ENCODE results near the gene LGR4. TPM values are rescaled to one million over a fixed set of nuclear protein-coding genes. Genes with fewer than 3 reads are reported as not detected.

LGR4 gene
- total and polyA plus RNA-seq, 10 of the 15 experiments (the other 5 are each of a cell fraction or from before 2014, with no cell fraction given) = under 0.01 to 0.64 (median 0.04) TPM; not detected in 5

DNA sequence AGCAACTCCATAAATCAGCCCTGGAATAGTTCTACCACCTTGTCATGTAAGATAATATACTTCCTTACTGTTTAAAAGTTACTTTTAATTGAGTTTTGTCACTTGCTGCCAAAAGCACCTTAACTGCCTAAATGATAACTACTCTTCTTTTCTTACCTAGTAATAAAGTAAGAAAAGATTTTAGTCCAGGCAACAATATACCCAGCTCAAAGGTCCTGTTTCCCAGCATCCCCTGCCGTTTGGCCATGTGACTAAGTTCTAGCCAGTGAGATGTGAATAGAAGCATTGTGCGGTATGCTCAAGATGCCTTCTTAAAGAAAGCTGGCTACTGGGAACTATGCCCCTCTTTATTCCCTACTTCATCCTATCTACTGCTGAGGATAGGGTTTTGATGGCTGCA lies 70.1 kb downstream of the LGR4 start:
- Histone ChIP-seq H3K4me1 (ENCODE audit: control insufficient read depth, insufficient read depth, low read length) (no peaks in the 10 kb centered on the region), H2AFZ (ENCODE audit: control insufficient read depth, low read depth, low read length) (no peak overlapping the region), H3K9ac (ENCODE audit: control insufficient read depth, insufficient read depth, low read length) (no peak overlapping the region), H3K79me2 (ENCODE audit: control insufficient read depth, insufficient read depth, low read length) (no peaks in the 10 kb centered on the region), H3K4me2 (ENCODE audit: control insufficient read depth, insufficient read depth) (no peak overlapping the region), H3K27ac (ENCODE audit: control insufficient read depth, insufficient read depth) (no peak overlapping the region), H3K27me3 (replicated peaks in 1 of 2; ENCODE audit: control insufficient read depth in 2 of 2, insufficient read depth in 2 of 2, low read length in 1 of 2) (no peaks in the 10 kb centered on the region), H3K36me3 (ENCODE audit: control insufficient read depth in 2 of 2, insufficient read depth in 2 of 2, low read length in 1 of 2) (no peaks in the 10 kb centered on the region), H4K20me1 (ENCODE audit: control insufficient read depth, insufficient read depth) (no peaks in the 10 kb centered on the region), H3K9me3 (replicated peaks; ENCODE audit: control insufficient read depth, insufficient read depth, low read length) (no peaks in the 10 kb centered on the region), H3K4me3 (no peak overlapping the region)
- RAD21 ChIA-PET (ENCODE audit: unreplicated experiment) = no interaction called here
- CTCF ChIA-PET = interaction anchor here (0.7 to 1.0 kb wide), 3 partner anchors 10 to 106 kb away, joined by 3 to 4 read pairs (median 3); no protein-coding TSS in a partner anchor
- ATAC-seq = no peak
- POLR2A ChIA-PET = no interaction called here
- SMC1A ChIA-PET (ENCODE audit: uncharacterized antibody, unreplicated experiment) = interaction anchor here (0.9 to 1.0 kb wide), 2 partner anchors 15 to 83 kb away, joined by 4 read pairs; no protein-coding TSS in a partner anchor
- intact Hi-C loops (cut with micrococcal nuclease; ENCODE audit: unreplicated experiment) = no loop called here
- 53% methylated on average over 2 of the region's 2 CpGs for WGBS (ENCODE audit: insufficient coverage, insufficient replicate concordance, low lambda C conversion rate, missing lambda C conversion rate)
- FAIRE-seq = no peak
- DNase-seq (ENCODE audit: low read depth, low spot score) = no peak
- BruUV-seq (replicated peaks) = no TSS peak
- in situ Hi-C loops (cut with MboI) = no loop called here
- TF ChIP-seq ZSCAN29 (IDR thresholded peaks at IDR 0.05) (no peak), STAT3 (IDR thresholded peaks at IDR 0.05; ENCODE audit: low read depth, low read length) (no peak), GATAD2B (conservative IDR thresholded peaks at IDR 0.05; ENCODE audit: low read depth) (no peak), DPF2 (IDR thresholded peaks at IDR 0.05) (no peak), SMAD5 (IDR thresholded peaks at IDR 0.05; ENCODE audit: low read depth) (no peak), NFYB (IDR thresholded peaks at IDR 0.05; ENCODE audit: insufficient read depth, low read depth, low read length) (no peak), MLLT1 (IDR thresholded peaks at IDR 0.05) (no peak), IRF3 (IDR thresholded peaks at IDR 0.05) (no peak), EZH2 (IDR thresholded peaks at IDR 0.05; ENCODE audit: borderline replicate concordance, control insufficient read depth, low read depth, low read length) (no peak), USF1 (IDR thresholded peaks at IDR 0.05; ENCODE audit: borderline replicate concordance, extremely low read length, insufficient read depth, low read depth, low read length) (no peak), EED (IDR thresholded peaks at IDR 0.05; ENCODE audit: low read depth) (no peak), SREBF1 (IDR thresholded peaks at IDR 0.05; ENCODE audit: low read length) (no peak)
- TF ChIP-seq, protein P1, sequence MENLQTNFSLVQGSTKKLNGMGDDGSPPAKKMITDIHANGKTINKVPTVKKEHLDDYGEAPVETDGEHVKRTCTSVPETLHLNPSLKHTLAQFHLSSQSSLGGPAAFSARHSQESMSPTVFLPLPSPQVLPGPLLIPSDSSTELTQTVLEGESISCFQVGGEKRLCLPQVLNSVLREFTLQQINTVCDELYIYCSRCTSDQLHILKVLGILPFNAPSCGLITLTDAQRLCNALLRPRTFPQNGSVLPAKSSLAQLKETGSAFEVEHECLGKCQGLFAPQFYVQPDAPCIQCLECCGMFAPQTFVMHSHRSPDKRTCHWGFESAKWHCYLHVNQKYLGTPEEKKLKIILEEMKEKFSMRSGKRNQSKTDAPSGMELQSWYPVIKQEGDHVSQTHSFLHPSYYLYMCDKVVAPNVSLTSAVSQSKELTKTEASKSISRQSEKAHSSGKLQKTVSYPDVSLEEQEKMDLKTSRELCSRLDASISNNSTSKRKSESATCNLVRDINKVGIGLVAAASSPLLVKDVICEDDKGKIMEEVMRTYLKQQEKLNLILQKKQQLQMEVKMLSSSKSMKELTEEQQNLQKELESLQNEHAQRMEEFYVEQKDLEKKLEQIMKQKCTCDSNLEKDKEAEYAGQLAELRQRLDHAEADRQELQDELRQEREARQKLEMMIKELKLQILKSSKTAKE (IDR thresholded peaks at IDR 0.05; ENCODE audit: low read depth, poor library complexity, severe bottlenecking) = no peak
- TF ChIP-seq, protein P2, sequence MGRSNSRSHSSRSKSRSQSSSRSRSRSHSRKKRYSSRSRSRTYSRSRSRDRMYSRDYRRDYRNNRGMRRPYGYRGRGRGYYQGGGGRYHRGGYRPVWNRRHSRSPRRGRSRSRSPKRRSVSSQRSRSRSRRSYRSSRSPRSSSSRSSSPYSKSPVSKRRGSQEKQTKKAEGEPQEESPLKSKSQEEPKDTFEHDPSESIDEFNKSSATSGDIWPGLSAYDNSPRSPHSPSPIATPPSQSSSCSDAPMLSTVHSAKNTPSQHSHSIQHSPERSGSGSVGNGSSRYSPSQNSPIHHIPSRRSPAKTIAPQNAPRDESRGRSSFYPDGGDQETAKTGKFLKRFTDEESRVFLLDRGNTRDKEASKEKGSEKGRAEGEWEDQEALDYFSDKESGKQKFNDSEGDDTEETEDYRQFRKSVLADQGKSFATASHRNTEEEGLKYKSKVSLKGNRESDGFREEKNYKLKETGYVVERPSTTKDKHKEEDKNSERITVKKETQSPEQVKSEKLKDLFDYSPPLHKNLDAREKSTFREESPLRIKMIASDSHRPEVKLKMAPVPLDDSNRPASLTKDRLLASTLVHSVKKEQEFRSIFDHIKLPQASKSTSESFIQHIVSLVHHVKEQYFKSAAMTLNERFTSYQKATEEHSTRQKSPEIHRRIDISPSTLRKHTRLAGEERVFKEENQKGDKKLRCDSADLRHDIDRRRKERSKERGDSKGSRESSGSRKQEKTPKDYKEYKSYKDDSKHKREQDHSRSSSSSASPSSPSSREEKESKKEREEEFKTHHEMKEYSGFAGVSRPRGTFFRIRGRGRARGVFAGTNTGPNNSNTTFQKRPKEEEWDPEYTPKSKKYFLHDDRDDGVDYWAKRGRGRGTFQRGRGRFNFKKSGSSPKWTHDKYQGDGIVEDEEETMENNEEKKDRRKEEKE (IDR thresholded peaks at IDR 0.05) = no peak
- TF ChIP-seq, protein P3, sequence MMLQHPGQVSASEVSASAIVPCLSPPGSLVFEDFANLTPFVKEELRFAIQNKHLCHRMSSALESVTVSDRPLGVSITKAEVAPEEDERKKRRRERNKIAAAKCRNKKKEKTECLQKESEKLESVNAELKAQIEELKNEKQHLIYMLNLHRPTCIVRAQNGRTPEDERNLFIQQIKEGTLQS (IDR thresholded peaks at IDR 0.05; ENCODE audit: borderline replicate concordance, extremely low read depth, low read depth, low read length) = no peak

Data from GM12878 (cell line).